ENCODE results near the gene ART1.

ART1 gene

GRCh38 chr11:3712274-3712673, 67.3 kb downstream of the ART1 start:
- DNase-seq (ENCODE audit: low read depth): no peak
- H3K4me3 ChIP-seq (replicated peaks; ENCODE audit: low read depth, low read length): no peak overlapping the region

More at GRCh38 chr11:3712274-3712673, 67.3 kb downstream of the ART1 start:
- TF ChIP-seq, protein P1, sequence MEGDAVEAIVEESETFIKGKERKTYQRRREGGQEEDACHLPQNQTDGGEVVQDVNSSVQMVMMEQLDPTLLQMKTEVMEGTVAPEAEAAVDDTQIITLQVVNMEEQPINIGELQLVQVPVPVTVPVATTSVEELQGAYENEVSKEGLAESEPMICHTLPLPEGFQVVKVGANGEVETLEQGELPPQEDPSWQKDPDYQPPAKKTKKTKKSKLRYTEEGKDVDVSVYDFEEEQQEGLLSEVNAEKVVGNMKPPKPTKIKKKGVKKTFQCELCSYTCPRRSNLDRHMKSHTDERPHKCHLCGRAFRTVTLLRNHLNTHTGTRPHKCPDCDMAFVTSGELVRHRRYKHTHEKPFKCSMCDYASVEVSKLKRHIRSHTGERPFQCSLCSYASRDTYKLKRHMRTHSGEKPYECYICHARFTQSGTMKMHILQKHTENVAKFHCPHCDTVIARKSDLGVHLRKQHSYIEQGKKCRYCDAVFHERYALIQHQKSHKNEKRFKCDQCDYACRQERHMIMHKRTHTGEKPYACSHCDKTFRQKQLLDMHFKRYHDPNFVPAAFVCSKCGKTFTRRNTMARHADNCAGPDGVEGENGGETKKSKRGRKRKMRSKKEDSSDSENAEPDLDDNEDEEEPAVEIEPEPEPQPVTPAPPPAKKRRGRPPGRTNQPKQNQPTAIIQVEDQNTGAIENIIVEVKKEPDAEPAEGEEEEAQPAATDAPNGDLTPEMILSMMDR (IDR thresholded peaks at IDR 0.05; ENCODE audit: low read length, missing control alignments): no peak

Measured in fibroblast of pulmonary artery (primary cell).